Esophagus squamous epithelium (tissue), 4 donors: ENCODE measurements around the gene ACTR1B.

ENCODE experiments used
- CTCF ChIP-seq, 6 experiments: fragments of 450-650 bp in 4 of 6; fragments of 200-600 bp in 2 of 6; sonication (generic) in 2 of 6; IDR thresholded peaks; one replicate each; pipeline ENCODE4 v1.5.1; 2016 to 2019; ENCODE audit warnings: antibody characterized with exemption in 6 of 6, mild to moderate bottlenecking in 4 of 6, moderate library complexity in 4 of 6
- POLR2A ChIP-seq, 4 donors: fragments of 450-650 bp; IDR thresholded peaks; one replicate each; pipeline ENCODE4 v1.6.1; 2017; ENCODE audit warnings: antibody characterized with exemption in 4 of 4, mild to moderate bottlenecking in 4 of 4, moderate library complexity in 3 of 4

GRCh38 chr2:97669448-97669847 lies 5.6 kb upstream of the ACTR1B start, which contains the start of gene C2orf92:
- TF ChIP-seq CTCF (IDR thresholded peaks at IDR 0.05) (no peak), POLR2A (IDR thresholded peaks at IDR 0.05) (no peak)
